GM12892 (cell line): Measurements from ENCODE around the gene KLRB1.
"Not testable (repeated sequence)": the region's sequence is repeated elsewhere in the genome, so short reads cannot be mapped to it uniquely, and the experiment has no call there.

Experiments
- POLR2A ChIP-seq: IDR thresholded peaks from 2 replicates; pipeline ENCODE4 v1.6.1; 2011; ENCODE audit warnings: low read depth, low read length, control low read depth
- POLR2AphosphoS5 ChIP-seq: IDR thresholded peaks from 2 replicates; pipeline ENCODE4 v1.6.1; 2011; ENCODE audit warnings: low read depth, low read length, control low read depth

DNA sequence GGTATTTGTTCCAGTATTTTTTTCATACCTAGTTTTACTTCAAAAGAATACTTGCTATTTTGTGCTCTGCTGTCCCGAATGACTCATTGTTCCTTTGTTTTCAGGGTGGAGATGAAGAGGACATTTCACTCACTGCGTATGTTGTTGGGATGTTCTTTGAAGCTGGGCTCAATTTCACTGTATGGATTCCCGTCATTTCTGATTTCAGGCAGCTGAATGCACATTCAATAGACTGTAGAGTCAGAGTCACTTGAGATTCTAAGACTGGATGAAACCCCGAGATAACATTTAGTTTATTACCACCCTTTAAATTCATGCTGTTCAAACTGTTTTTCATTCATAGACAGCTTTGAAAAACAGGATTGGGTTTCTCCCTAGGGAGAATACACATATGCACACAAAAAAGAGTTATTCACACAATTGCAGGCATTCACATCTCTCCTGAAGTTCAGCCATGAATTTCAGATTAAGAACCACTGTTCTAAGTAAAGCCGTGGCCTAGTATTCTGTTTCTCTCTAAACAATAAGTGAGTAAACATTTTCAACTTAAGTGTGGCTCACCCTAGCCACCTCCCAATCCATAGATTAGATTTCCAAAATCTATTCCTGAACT, 44.8 kb downstream of the KLRB1 start:
- not testable (repeated sequence) for TF ChIP-seq POLR2AphosphoS5, POLR2A
